Mucosa of descending colon (tissue), 3 donors: ENCODE results near the gene MSLN. TPM values are rescaled to one million over a fixed set of nuclear protein-coding genes. Genes with fewer than 3 reads are reported as not detected.

Experiments used
- ATAC-seq: fragments of 200-7000 bp; cut with Tn5 transposase; one replicate; pipeline ENCODE4 v1.9.1; 2020; ENCODE audit warnings: mild to moderate bottlenecking, moderate library complexity
- DNase-seq, 3 donors: peaks; one replicate each; pipeline ENCODE4 v3.0.0-alpha.2; 2020
- H3K36me3 ChIP-seq: fragments of 200-600 bp; one replicate; pipeline ENCODE4 v1.8.0; 2021; ENCODE audit warnings: low read depth, mild to moderate bottlenecking
- H3K4me1 ChIP-seq: fragments of 200-600 bp; one replicate; pipeline ENCODE4 v1.8.0; 2021; ENCODE audit warnings: low read depth, mild to moderate bottlenecking
- H3K4me3 ChIP-seq: fragments of 200-600 bp; one replicate; pipeline ENCODE4 v1.8.0; 2021; ENCODE audit warnings: mild to moderate bottlenecking
- H3K9me3 ChIP-seq: fragments of 200-600 bp; one replicate; pipeline ENCODE4 v1.8.0; 2021; ENCODE audit warnings: mild to moderate bottlenecking
- intact Hi-C, 2 donors: fragments of 100-400 bp; cut with DNase I in 1 of 2; cut with micrococcal nuclease in 1 of 2; formaldehyde crosslinking; loops; one replicate each; pipeline versions ENCODE4 v1.11.0 to v1.11.1; 2022; cut with DNase I, micrococcal nuclease
- total RNA-seq, 3 donors: library from RNA; stranded (reverse); fragmentation: NEBNext Ultra II Directional in 2 of 3; extraction: Animal tissue kit (Norgen Biotek cat#: 25700) in 2 of 3; gene quantifications; one replicate each; pipeline versions ENCODE4 v1.2.1 to v1.2.4, GENCODE V29; 2021 to 2023
- TF ChIP-seq, protein P1 (sequence below): fragments of 200-600 bp; IDR thresholded peaks from one replicate; pipeline ENCODE4 v1.8.0; 2022; ENCODE audit warnings: antibody characterized with exemption, mild to moderate bottlenecking
- donor health status: DM: no; HTN: no; CAD: no; lungs with moderate emphysema.
- donor health status: DM: no; HTN: no; CAD: no.
- donor health status: DM: no; HTN: yes; CAD: no.

Gene MSLN
- total RNA-seq, 3 donors from 2014 or later, result 3.4 to 7.0 (median 4.7) TPM

GRCh38 chr16:735982-736453 lies 24.5 kb upstream of the MSLN start:
- peaks cover 9% of the 10 kb centered on the region for H3K36me3 ChIP-seq
- intact Hi-C loops, result no loop called here
- no peaks in the 10 kb centered on the region for H3K9me3 ChIP-seq
- no peak for ATAC-seq
- no peak overlapping the region for H3K4me3 ChIP-seq
- no peak for DNase-seq
- peaks cover 18% of the 10 kb centered on the region for H3K4me1 ChIP-seq
- TF ChIP-seq, protein P1, sequence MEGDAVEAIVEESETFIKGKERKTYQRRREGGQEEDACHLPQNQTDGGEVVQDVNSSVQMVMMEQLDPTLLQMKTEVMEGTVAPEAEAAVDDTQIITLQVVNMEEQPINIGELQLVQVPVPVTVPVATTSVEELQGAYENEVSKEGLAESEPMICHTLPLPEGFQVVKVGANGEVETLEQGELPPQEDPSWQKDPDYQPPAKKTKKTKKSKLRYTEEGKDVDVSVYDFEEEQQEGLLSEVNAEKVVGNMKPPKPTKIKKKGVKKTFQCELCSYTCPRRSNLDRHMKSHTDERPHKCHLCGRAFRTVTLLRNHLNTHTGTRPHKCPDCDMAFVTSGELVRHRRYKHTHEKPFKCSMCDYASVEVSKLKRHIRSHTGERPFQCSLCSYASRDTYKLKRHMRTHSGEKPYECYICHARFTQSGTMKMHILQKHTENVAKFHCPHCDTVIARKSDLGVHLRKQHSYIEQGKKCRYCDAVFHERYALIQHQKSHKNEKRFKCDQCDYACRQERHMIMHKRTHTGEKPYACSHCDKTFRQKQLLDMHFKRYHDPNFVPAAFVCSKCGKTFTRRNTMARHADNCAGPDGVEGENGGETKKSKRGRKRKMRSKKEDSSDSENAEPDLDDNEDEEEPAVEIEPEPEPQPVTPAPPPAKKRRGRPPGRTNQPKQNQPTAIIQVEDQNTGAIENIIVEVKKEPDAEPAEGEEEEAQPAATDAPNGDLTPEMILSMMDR, result no peak

DNA sequence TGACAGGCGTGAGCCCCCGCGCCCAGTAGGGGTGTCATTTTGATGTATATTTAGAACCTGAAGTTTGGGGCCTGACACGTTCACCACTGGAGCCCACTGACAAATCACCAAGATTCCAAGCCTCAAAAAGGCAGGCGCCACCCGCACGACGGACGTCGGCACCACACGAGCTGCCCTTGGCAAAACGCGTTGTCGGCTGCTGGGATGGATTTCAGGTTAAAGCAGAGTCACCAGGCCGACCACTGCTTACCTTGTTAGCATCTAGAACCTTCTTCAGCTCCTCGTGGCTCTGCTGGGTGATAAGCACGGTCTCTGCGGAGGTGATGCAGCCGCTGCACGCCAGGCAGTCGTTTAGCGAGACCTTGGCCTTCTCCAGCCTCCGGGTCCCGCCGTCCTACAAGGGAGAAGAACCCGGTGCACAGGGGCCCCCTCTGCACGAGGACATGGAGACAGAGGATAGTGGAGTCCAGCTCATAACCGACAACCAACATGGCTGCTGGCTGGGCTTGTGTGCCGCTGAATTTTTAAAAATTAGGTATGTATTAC lies 23.5 kb upstream of the MSLN start:
- intact Hi-C loops, result no loop called here
- Histone ChIP-seq H3K4me1 (peaks cover 20% of the 10 kb centered on the region), H3K9me3 (no peaks in the 10 kb centered on the region), H3K4me3 (no peak overlapping the region), H3K36me3 (peaks cover 9% of the 10 kb centered on the region)
- TF ChIP-seq, protein P1, result no peak
- DNase-seq (peak in 1 of 3 donors; percentile 49), ATAC-seq (no peak)

DNA sequence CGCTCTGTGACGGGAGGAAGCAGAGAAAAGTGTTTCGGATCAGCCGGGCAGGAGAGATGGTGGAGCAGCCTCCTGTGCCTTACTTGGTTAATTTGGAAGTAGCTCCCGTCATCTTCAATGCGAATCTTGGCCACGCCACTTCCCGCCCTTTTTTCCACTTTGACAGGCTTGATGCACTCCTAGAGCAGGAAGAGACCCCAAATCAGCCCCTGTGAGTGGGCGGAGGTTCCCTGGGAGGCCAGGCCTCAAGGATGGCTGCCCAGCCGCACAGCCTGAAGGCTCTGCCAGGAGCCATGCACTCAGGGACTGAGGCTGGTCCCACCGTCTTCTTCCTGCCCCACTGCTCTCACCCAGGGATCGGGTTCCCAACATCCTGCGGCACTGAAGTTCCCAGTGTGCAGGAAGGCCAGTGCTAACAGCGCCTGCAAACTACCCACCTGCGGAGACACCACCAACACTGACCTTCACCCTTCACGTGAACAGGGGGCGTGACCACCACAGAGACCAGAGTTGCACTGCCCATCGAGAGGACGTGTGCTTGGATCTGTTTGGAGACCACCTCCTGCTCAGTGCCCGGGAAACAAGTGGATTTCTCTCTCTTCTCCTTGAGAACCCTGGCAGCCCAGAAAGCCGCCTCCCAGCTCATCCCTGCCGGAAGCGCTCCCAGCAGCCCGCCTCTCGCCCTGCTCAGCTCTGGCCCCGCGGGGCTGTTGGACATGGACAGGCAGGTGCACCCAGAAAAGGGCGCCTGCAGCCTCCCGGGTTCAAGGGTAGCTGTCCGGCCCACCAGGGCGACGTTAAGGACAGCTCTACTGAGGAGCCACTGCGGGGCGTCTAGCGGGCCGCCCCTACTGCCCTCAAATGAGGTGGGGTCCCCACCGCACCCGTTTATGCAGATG lies 20.7 kb upstream of the MSLN start:
- Histone ChIP-seq H3K4me1 (peaks cover 20% of the 10 kb centered on the region), H3K36me3 (no peaks in the 10 kb centered on the region), H3K4me3 (peak overlapping the region; percentile 84), H3K9me3 (no peaks in the 10 kb centered on the region)
- ATAC-seq (peak; percentile 22), DNase-seq (peak in 1 of 3 donors; percentile 62)
- intact Hi-C loops, result no loop called here
- TF ChIP-seq, protein P1, result no peak

GRCh38 chr16:740459-740763 lies 20.1 kb upstream of the MSLN start:
- ATAC-seq (peak; percentile 28), DNase-seq (peak in 1 of 3 donors; percentile 40)
- Histone ChIP-seq H3K4me1 (peaks cover 20% of the 10 kb centered on the region), H3K36me3 (no peaks in the 10 kb centered on the region), H3K9me3 (no peaks in the 10 kb centered on the region), H3K4me3 (peak overlapping the region; percentile 84)
- TF ChIP-seq, protein P1, result no peak
- intact Hi-C loops, result no loop called here

DNA sequence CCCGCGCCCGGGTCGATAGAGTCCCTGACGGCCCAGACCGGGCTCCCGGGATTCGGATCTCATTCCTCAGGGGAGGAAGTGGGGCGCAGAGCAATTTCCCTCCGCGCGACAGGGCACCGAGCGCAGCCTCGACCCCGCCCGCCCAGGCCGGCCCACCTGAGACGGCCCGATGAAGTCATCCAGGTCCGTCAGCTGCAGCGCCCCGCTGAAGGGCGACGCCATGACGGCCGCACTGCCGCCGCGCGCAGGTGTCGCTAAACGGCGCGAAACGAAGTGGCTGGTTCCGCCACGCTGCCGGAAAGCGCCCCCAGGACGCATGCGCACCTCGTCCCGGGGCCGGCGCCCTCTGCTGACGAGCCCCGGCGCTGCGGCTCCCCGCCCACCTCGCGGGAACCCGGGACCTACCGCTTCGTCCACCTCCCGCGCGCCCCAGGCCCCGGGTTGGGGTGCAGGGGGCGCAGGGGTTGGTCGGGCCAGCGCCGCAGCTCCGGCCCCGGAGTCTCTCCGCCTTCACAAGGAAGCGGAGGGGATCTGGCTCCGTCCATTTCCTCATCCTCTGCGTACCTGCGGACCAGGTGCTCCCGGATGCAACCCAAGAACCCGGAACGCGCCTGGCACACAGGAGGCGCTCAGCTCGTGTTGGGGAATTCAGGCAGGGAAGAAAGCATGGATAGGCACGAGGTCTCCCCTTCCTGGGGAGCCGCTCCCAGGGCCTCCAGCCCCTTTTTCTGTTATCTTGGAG lies 19.6 kb upstream of the MSLN start, which contains the start of gene CIAO3:
Gene CIAO3, minus strand, starts transcription at position 234 of the 742 bp plus-strand sequence. Its CDS starts 12 bp downstream, at position 222.
- ATAC-seq, result peak; percentile 95
- DNase-seq, result peak; percentile 86 to 94 (median 93)
- peaks cover 20% of the 10 kb centered on the region for H3K4me1 ChIP-seq
- peak within 1 kb of the TSS; percentile 84 for H3K4me3 ChIP-seq
- H3K9me3 ChIP-seq, result no peaks in the 10 kb centered on the region
- no peaks in the 10 kb centered on the region for H3K36me3 ChIP-seq
- TF ChIP-seq, protein P1, result peak; percentile 96
- intact Hi-C loops, result no loop called here
